Neural progenitor cell (in vitro differentiated cells): ENCODE measurements around the gene ANKFY1. TPM values are rescaled to one million over a fixed set of nuclear protein-coding genes. Genes with fewer than 3 reads are reported as not detected.

Source experiments
- DNase-seq: peaks from one replicate; pipeline ENCODE4 v3.0.0-alpha.2; 2016; ENCODE audit warnings: low spot score
- H2AFZ ChIP-seq: fragments of 200-600 bp; sonication (generic); replicated peaks from 2 replicates; pipeline ENCODE4 v1.6.1; 2016; ENCODE audit warnings: antibody characterized with exemption
- H3F3A ChIP-seq: fragments of 200-600 bp; sonication (generic); 2 replicates; pipeline ENCODE4 v1.6.1; 2016; ENCODE audit warnings: antibody characterized with exemption, low read depth
- H3K27ac ChIP-seq: fragments of 200-600 bp; sonication (generic); 2 replicates; pipeline ENCODE4 v1.5.1; 2016; ENCODE audit warnings: mild to moderate bottlenecking
- H3K27me3 ChIP-seq: fragments of 200-600 bp; sonication (generic); 2 replicates; pipeline ENCODE4 v1.6.1; 2016; ENCODE audit warnings: mild to moderate bottlenecking, moderate library complexity
- H3K36me3 ChIP-seq: fragments of 200-600 bp; sonication (generic); 2 replicates; pipeline ENCODE4 v1.5.1; 2016
- H3K4me1 ChIP-seq: fragments of 200-600 bp; sonication (generic); 2 replicates; pipeline ENCODE4 v1.6.1; 2016; ENCODE audit warnings: mixed run types
- H3K4me2 ChIP-seq: fragments of 200-600 bp; sonication (generic); 2 replicates; pipeline ENCODE4 v1.6.1; 2016
- H3K4me3 ChIP-seq: fragments of 200-600 bp; sonication (generic); 2 replicates; pipeline ENCODE4 v1.5.1; 2016
- H3K79me2 ChIP-seq: fragments of 200-600 bp; sonication (generic); 2 replicates; pipeline ENCODE4 v1.6.1; 2016; ENCODE audit warnings: low read depth
- H3K9ac ChIP-seq: fragments of 200-600 bp; sonication (generic); 2 replicates; pipeline ENCODE4 v1.6.1; 2016
- H3K9me3 ChIP-seq: fragments of 200-600 bp; sonication (generic); 2 replicates; pipeline ENCODE4 v1.5.1; 2016; ENCODE audit warnings: low read depth
- H4K20me1 ChIP-seq: fragments of 200-600 bp; sonication (generic); 2 replicates; pipeline ENCODE4 v1.6.1; 2016; ENCODE audit warnings: low read depth
- H3K27ac Mint-ChIP-seq: 3 replicates; pipeline ENCODE4 v1.8.0; 2021; ENCODE audit warnings: mixed read lengths
- H3K27me3 Mint-ChIP-seq: 2 replicates; pipeline ENCODE4 v1.8.0; 2022; ENCODE audit warnings: low read depth, mild to moderate bottlenecking, inconsistent platforms, moderate library complexity, mixed read lengths; ENCODE audit not compliant: insufficient read depth
- H3K36me3 Mint-ChIP-seq: 3 replicates; pipeline ENCODE4 v1.8.0; 2021; ENCODE audit warnings: mixed read lengths
- H3K4me1 Mint-ChIP-seq: 3 replicates; pipeline ENCODE4 v1.8.0; 2021; ENCODE audit warnings: mixed read lengths
- H3K4me3 Mint-ChIP-seq: 3 replicates; pipeline ENCODE4 v1.8.0; 2021; ENCODE audit warnings: mild to moderate bottlenecking, moderate library complexity, mixed read lengths
- H3K9me3 Mint-ChIP-seq: 3 replicates; pipeline ENCODE4 v1.8.0; 2020; ENCODE audit warnings: mixed read lengths
- EZH2 ChIP-seq: fragments of 200-600 bp; sonication (generic); IDR thresholded peaks from 2 replicates; pipeline ENCODE4 v1.6.1; 2017; ENCODE audit warnings: antibody characterized with exemption, mild to moderate bottlenecking, moderate library complexity
- EZH2phosphoT487 ChIP-seq: fragments of 200-600 bp; sonication (generic); IDR thresholded peaks from 2 replicates; pipeline ENCODE4 v1.6.1; 2017; ENCODE audit warnings: antibody characterized with exemption
- total RNA-seq: library from RNA; depleted of rRNA; stranded (reverse); fragments of >200 nt; gene quantifications from 2 replicates; pipeline ENCODE4 v1.2.3, GENCODE V29; 2015; ENCODE audit warnings: low replicate concordance
- TF ChIP-seq, protein P1 (sequence below): fragments of 200-600 bp; sonication (generic); IDR thresholded peaks from 2 replicates; pipeline ENCODE4 v1.5.1; 2017; ENCODE audit warnings: antibody characterized with exemption, mild to moderate bottlenecking

The ANKFY1 gene
- total RNA-seq, 1 donor from 2014 or later: 39.8 TPM

DNA sequence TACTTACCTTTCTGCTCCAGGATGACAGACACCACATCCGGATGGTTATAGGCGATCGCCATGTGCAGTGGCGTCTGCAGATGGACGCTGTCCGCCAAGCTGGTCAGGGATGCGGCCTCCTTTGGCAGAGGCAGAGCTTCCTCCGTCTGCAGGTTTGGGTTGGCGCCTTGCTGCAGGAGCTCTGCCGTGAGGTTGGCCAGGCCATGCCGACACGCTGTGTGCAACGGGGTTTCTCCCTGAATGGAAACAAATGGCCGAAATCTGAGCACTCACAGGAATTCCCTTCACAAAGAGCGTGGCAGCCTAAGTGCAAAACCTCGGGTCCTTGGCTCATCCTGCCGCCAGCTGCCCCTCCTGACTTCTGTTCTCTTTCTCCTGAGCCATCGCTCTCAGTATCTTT is 79.0 kb downstream of the ANKFY1 start:
- H3K27ac Mint-ChIP-seq: no peak overlapping the region
- Histone ChIP-seq H3K36me3 (no peaks in the 10 kb centered on the region), H2AFZ (no peak overlapping the region), H3K9ac (no peak overlapping the region), H3K27me3 (no peaks in the 10 kb centered on the region), H3K79me2 (no peaks in the 10 kb centered on the region), H3K9me3 (no peaks in the 10 kb centered on the region), H3K27ac (no peak overlapping the region), H3F3A (no peaks in the 10 kb centered on the region), H3K4me3 (no peak overlapping the region), H4K20me1 (no peaks in the 10 kb centered on the region), H3K4me1 (no peaks in the 10 kb centered on the region), H3K4me2 (no peak overlapping the region)
- H3K9me3 Mint-ChIP-seq: no peaks in the 10 kb centered on the region
- H3K4me1 Mint-ChIP-seq: no peaks in the 10 kb centered on the region
- no peak for DNase-seq
- TF ChIP-seq, protein P1, sequence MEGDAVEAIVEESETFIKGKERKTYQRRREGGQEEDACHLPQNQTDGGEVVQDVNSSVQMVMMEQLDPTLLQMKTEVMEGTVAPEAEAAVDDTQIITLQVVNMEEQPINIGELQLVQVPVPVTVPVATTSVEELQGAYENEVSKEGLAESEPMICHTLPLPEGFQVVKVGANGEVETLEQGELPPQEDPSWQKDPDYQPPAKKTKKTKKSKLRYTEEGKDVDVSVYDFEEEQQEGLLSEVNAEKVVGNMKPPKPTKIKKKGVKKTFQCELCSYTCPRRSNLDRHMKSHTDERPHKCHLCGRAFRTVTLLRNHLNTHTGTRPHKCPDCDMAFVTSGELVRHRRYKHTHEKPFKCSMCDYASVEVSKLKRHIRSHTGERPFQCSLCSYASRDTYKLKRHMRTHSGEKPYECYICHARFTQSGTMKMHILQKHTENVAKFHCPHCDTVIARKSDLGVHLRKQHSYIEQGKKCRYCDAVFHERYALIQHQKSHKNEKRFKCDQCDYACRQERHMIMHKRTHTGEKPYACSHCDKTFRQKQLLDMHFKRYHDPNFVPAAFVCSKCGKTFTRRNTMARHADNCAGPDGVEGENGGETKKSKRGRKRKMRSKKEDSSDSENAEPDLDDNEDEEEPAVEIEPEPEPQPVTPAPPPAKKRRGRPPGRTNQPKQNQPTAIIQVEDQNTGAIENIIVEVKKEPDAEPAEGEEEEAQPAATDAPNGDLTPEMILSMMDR: no peak
- TF ChIP-seq EZH2 (no peak), EZH2phosphoT487 (no peak)
- H3K4me3 Mint-ChIP-seq: no peak overlapping the region
- H3K36me3 Mint-ChIP-seq: peaks cover 30% of the 10 kb centered on the region
- no peaks in the 10 kb centered on the region for H3K27me3 Mint-ChIP-seq

DNA sequence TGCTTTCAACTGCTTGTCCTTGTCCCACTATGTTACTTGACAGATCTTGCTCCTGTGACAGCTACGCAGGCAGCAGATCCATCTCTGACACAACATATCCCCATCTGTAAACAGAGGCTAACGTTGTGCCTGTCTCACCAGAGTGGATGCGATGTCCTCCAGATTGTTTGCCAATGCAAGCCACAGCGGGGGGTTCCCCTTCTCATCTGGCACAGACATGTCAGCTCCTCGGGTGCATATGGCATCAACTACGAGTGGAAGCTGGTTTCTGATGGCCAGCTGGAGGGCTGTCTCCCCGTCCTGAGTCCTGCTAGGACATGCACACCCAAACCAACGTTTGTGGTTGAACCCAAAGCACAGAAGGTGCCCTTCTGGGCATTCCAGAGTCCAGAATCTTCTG is 81.7 kb downstream of the ANKFY1 start:
- no peaks in the 10 kb centered on the region for H3F3A ChIP-seq
- Mint-ChIP-seq H3K4me3 (no peak overlapping the region), H3K9me3 (no peaks in the 10 kb centered on the region), H3K4me1 (no peaks in the 10 kb centered on the region), H3K27me3 (no peaks in the 10 kb centered on the region), H3K36me3 (peaks cover 33% of the 10 kb centered on the region), H3K27ac (no peak overlapping the region)
- no peak overlapping the region for H3K9ac ChIP-seq
- H3K27ac ChIP-seq: no peak overlapping the region
- H3K4me1 ChIP-seq: no peaks in the 10 kb centered on the region
- H2AFZ ChIP-seq: no peak overlapping the region
- DNase-seq: no peak
- H3K36me3 ChIP-seq: no peaks in the 10 kb centered on the region
- H3K4me3 ChIP-seq: no peak overlapping the region
- H3K9me3 ChIP-seq: no peaks in the 10 kb centered on the region
- H3K79me2 ChIP-seq: no peaks in the 10 kb centered on the region
- TF ChIP-seq, protein P1: no peak
- TF ChIP-seq EZH2 (no peak), EZH2phosphoT487 (no peak)
- H3K27me3 ChIP-seq: no peaks in the 10 kb centered on the region
- no peaks in the 10 kb centered on the region for H4K20me1 ChIP-seq
- no peak overlapping the region for H3K4me2 ChIP-seq

DNA sequence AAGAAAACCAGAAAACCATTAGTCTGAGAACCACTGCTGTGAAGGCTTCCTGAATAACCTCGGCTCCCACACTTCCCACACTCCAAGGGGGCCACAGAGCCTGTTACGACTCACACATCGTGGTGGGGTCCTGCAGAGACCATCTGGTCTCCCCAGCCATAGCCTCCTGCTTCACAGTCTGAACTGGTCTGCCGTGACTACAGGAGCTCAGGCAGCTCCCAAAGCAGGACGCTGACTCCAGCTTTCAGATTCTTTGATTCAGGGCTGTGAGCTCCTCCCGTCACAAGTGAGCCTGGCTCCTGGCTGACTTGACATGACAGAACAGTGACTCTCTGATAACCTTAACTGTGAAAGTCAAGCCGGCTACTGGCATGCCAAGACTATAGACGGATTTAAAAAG is 83.0 kb downstream of the ANKFY1 start:
- no peaks in the 10 kb centered on the region for H3K4me1 ChIP-seq
- H3K4me3 Mint-ChIP-seq: no peak overlapping the region
- no peaks in the 10 kb centered on the region for H3K9me3 Mint-ChIP-seq
- H3K9ac ChIP-seq: no peak overlapping the region
- H3K36me3 Mint-ChIP-seq: peaks cover 25% of the 10 kb centered on the region
- no peak overlapping the region for H3K4me3 ChIP-seq
- TF ChIP-seq EZH2phosphoT487: no peak
- TF ChIP-seq, protein P1: no peak
- no peak for TF ChIP-seq EZH2
- no peaks in the 10 kb centered on the region for H3K36me3 ChIP-seq
- no peaks in the 10 kb centered on the region for H3F3A ChIP-seq
- no peak overlapping the region for H3K27ac ChIP-seq
- H3K27me3 Mint-ChIP-seq: no peaks in the 10 kb centered on the region
- no peak overlapping the region for H2AFZ ChIP-seq
- no peaks in the 10 kb centered on the region for H3K9me3 ChIP-seq
- H3K4me1 Mint-ChIP-seq: no peaks in the 10 kb centered on the region
- H3K4me2 ChIP-seq: no peak overlapping the region
- DNase-seq: no peak
- no peaks in the 10 kb centered on the region for H4K20me1 ChIP-seq
- H3K79me2 ChIP-seq: no peaks in the 10 kb centered on the region
- no peaks in the 10 kb centered on the region for H3K27me3 ChIP-seq
- H3K27ac Mint-ChIP-seq: no peak overlapping the region

DNA sequence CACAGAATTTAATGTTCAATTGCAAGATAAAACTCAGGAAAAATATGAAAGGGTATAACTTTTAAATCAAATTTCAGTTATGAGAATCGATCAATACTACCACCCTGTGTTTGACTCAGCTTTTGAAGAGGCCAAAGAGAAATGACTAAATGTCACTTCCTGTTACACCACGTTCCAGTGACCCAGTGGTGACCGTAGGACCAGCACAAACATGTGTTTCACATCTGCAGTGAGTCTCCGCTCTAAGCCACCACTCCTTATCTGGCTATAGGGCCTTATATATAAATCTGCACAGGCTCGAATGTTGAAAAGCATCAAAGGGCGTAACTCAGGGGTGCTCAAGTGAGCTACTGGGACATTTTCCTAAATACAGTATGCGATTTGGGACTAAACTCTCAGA is 84.7 kb downstream of the ANKFY1 start:
- H3F3A ChIP-seq: no peaks in the 10 kb centered on the region
- no peaks in the 10 kb centered on the region for H3K9me3 ChIP-seq
- Mint-ChIP-seq H3K27ac (no peak overlapping the region), H3K9me3 (no peaks in the 10 kb centered on the region), H3K27me3 (no peaks in the 10 kb centered on the region), H3K4me3 (no peak overlapping the region), H3K4me1 (no peaks in the 10 kb centered on the region), H3K36me3 (peaks cover 29% of the 10 kb centered on the region)
- H3K4me3 ChIP-seq: no peak overlapping the region
- TF ChIP-seq, protein P1: no peak
- H3K9ac ChIP-seq: no peak overlapping the region
- H3K4me2 ChIP-seq: no peak overlapping the region
- no peak for DNase-seq
- H2AFZ ChIP-seq: no peak overlapping the region
- no peak overlapping the region for H3K27ac ChIP-seq
- no peaks in the 10 kb centered on the region for H4K20me1 ChIP-seq
- H3K27me3 ChIP-seq: no peaks in the 10 kb centered on the region
- no peaks in the 10 kb centered on the region for H3K36me3 ChIP-seq
- H3K79me2 ChIP-seq: no peaks in the 10 kb centered on the region
- H3K4me1 ChIP-seq: no peaks in the 10 kb centered on the region
